GM10266 (cell line): ENCODE data around the gene TUBA4B.

Experiments used
- DNase-seq: peaks from one replicate; pipeline ENCODE4 v3.0.0; 2012; ENCODE audit errors: extremely low spot score
- CTCF ChIP-seq: IDR thresholded peaks from 2 replicates; pipeline ENCODE4 v1.5.1; 2012; ENCODE audit warnings: mild to moderate bottlenecking, low read depth; ENCODE audit not compliant: control insufficient read depth, insufficient read depth; ENCODE audit errors: missing control alignments

The TUBA4B gene

GRCh38 chr2:219314804-219315468, 61.9 kb downstream of the TUBA4B start:
- no peak for TF ChIP-seq CTCF
- DNase-seq = no peak
